Right lobe of liver (tissue), 4 donors: ENCODE data around the gene ARHGEF33.

Experiments
- POLR2A ChIP-seq: fragments of 450-650 bp; IDR thresholded peaks from one replicate; pipeline ENCODE4 v1.6.1; 2017; ENCODE audit warnings: antibody characterized with exemption, mild to moderate bottlenecking
- TF ChIP-seq, protein P1 (sequence below), 4 donors: fragments of 200-600 bp in 3 of 4; fragments of 450-650 bp in 1 of 4; IDR thresholded peaks; one replicate each; pipeline versions ENCODE4 v1.5.1 to v1.8.0; 2016 to 2022; ENCODE audit warnings: antibody characterized with exemption in 4 of 4, mild to moderate bottlenecking in 2 of 4
- donor health status: DM: no; HTN: no; CAD: no.
- donor health status: DM: no; HTN: no; CAD: no.
- donor health status: DM: no; HTN: yes; CAD: no.

DNA sequence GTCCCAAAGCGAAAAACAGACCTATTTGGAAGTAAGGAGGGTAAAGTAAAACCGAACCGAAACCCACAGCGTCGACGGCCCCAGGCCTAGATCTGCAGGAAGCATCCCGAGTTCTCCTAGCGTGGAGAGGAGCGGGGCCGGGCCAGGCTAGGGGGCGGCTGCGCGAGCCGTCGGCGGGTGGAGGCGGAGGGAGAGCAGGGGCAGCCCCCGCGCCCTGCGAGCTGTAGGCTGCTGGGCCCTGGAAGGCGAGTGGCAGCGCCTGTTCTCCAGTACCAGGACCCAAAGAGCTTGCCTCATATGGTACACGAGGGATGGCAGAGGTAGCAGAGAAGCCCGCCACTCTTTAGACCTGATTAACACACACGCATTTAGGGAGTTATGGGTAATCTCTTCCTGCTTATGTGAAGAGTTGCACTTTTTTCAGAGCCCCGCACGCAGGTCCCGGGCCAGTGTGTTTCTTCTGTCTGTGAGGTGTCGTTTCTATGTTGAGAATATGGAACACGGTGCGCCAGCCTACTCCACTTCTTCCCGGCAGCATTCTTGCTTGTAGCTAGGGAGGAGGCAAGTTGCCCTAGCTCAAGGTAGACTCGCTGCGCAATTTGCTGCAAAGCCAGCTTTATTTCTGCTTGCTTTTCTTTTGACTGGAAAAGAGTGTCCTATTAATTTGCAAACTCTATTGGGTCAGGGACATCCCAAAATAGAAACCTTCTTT, 71.1 kb downstream of the ARHGEF33 start:
- TF ChIP-seq, protein P1, sequence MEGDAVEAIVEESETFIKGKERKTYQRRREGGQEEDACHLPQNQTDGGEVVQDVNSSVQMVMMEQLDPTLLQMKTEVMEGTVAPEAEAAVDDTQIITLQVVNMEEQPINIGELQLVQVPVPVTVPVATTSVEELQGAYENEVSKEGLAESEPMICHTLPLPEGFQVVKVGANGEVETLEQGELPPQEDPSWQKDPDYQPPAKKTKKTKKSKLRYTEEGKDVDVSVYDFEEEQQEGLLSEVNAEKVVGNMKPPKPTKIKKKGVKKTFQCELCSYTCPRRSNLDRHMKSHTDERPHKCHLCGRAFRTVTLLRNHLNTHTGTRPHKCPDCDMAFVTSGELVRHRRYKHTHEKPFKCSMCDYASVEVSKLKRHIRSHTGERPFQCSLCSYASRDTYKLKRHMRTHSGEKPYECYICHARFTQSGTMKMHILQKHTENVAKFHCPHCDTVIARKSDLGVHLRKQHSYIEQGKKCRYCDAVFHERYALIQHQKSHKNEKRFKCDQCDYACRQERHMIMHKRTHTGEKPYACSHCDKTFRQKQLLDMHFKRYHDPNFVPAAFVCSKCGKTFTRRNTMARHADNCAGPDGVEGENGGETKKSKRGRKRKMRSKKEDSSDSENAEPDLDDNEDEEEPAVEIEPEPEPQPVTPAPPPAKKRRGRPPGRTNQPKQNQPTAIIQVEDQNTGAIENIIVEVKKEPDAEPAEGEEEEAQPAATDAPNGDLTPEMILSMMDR (IDR thresholded peaks at IDR 0.05) = peak in 1 of 4 donors; percentile 0
- TF ChIP-seq POLR2A = no peak
